Gastroesophageal sphincter (tissue), 4 donors: ENCODE data around the gene RBM33. TPM values are rescaled to one million over a fixed set of nuclear protein-coding genes. Genes with fewer than 3 reads are reported as not detected.

ENCODE experiments used
- ATAC-seq: fragments of 150-250 bp; one replicate; pipeline ENCODE4 v1.9.1; 2016; ENCODE audit warnings: mild to moderate bottlenecking, moderate library complexity
- H3K27ac ChIP-seq, 4 donors: fragments of 200-600 bp; sonication (generic) in 3 of 4; 1 replicate in 3 of 4; 2 replicates in 1 of 4; pipeline ENCODE4 v1.5.1; 2016 to 2019
- H3K27me3 ChIP-seq: fragments of 200-600 bp; sonication (generic); one replicate; pipeline ENCODE4 v1.5.1; 2019
- H3K36me3 ChIP-seq, 2 donors: fragments of 200-600 bp; sonication (generic); one replicate each; pipeline ENCODE4 v1.5.1; 2019; ENCODE audit warnings: control low read depth in 1 of 2
- H3K4me1 ChIP-seq, 3 donors: fragments of 200-600 bp; sonication (generic); 1 replicate in 2 of 3; 2 replicates in 1 of 3; pipeline ENCODE4 v1.5.1; 2016 to 2019; ENCODE audit warnings: control low read depth in 2 of 3
- H3K4me3 ChIP-seq, 2 donors: fragments of 200-600 bp; sonication (generic); one replicate each; pipeline ENCODE4 v1.5.1; 2019; ENCODE audit warnings: mild to moderate bottlenecking in 1 of 2, moderate library complexity in 1 of 2
- H3K9me3 ChIP-seq, 3 donors: fragments of 200-600 bp; sonication (generic); one replicate each; pipeline ENCODE4 v1.5.1; 2017 to 2019; ENCODE audit warnings: control low read depth in 2 of 3
- EP300 ChIP-seq: sonication (generic); formaldehyde crosslinking; IDR thresholded peaks from one replicate; pipeline ENCODE4 v1.6.1; 2017; ENCODE audit warnings: antibody characterized with exemption, mild to moderate bottlenecking
- POLR2A ChIP-seq, 2 donors: fragments of 450-650 bp; IDR thresholded peaks; one replicate each; pipeline ENCODE4 v1.6.1; 2017; ENCODE audit warnings: antibody characterized with exemption in 2 of 2, mild to moderate bottlenecking in 2 of 2, moderate library complexity in 1 of 2
- POLR2AphosphoS5 ChIP-seq: sonication (generic); formaldehyde crosslinking; IDR thresholded peaks from one replicate; pipeline ENCODE4 v1.6.1; 2017; ENCODE audit warnings: antibody characterized with exemption
- WGBS, 2 donors: methylation state at CpG; one replicate each; pipeline ENCODE4 v1.1.5; 2018; ENCODE audit warnings: low coverage in 1 of 2; 5-methylcytosine and 5-hydroxymethylcytosine counted together
- total RNA-seq, 4 donors: library from RNA; depleted of rRNA; stranded (reverse); fragments of >200 nt; gene quantifications; one replicate each; pipeline ENCODE4 v1.1.0, GENCODE V29; 2016
- TF ChIP-seq, protein P1 (sequence below), 4 experiments: fragments of 200-600 bp in 2 of 4; fragments of 450-650 bp in 2 of 4; sonication (generic) in 1 of 4; IDR thresholded peaks; one replicate each; pipeline ENCODE4 v1.5.1; 2017 to 2019; ENCODE audit warnings: antibody characterized with exemption in 4 of 4, mild to moderate bottlenecking in 2 of 4, moderate library complexity in 2 of 4

The RBM33 gene
- total RNA-seq, 4 donors from 2014 or later = 25.2 to 67.4 (median 37.6) TPM

DNA sequence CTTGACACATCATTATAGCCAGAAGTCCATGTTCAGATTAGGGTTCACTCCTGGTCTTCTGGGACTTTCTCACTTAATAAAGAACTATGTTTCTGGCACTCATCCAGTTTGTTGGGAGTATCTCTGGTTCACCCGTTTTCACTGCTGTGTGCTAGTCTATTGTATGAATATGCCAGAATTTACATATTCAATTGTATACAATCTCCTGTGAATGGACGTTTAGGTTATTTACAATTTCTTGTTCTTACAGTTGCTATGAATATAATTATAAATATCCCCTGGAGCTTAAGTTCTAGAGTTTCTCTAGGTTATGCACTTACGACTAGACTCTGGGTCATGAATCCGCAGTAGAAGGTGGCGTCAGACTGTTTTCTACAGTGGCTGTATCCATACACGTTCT is 20.0 kb upstream of the RBM33 start:
- peaks cover 7% of the 10 kb centered on the region for H3K27me3 ChIP-seq
- 70 to 82% methylated on average over 5 to 6 of the region's 6 CpGs for WGBS, 2 donors
- H3K27ac ChIP-seq = no peak overlapping the region
- H3K4me1 ChIP-seq = no peaks in the 10 kb centered on the region
- peaks cover 0 to 25% (median 0%) of the 10 kb centered on the region in 3 donors for H3K9me3 ChIP-seq
- H3K36me3 ChIP-seq = no peaks in the 10 kb centered on the region
- TF ChIP-seq, protein P1, sequence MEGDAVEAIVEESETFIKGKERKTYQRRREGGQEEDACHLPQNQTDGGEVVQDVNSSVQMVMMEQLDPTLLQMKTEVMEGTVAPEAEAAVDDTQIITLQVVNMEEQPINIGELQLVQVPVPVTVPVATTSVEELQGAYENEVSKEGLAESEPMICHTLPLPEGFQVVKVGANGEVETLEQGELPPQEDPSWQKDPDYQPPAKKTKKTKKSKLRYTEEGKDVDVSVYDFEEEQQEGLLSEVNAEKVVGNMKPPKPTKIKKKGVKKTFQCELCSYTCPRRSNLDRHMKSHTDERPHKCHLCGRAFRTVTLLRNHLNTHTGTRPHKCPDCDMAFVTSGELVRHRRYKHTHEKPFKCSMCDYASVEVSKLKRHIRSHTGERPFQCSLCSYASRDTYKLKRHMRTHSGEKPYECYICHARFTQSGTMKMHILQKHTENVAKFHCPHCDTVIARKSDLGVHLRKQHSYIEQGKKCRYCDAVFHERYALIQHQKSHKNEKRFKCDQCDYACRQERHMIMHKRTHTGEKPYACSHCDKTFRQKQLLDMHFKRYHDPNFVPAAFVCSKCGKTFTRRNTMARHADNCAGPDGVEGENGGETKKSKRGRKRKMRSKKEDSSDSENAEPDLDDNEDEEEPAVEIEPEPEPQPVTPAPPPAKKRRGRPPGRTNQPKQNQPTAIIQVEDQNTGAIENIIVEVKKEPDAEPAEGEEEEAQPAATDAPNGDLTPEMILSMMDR (IDR thresholded peaks at IDR 0.05) = no peak
- no peak for TF ChIP-seq POLR2A (IDR thresholded peaks at IDR 0.05)
- TF ChIP-seq POLR2AphosphoS5 = no peak
- no peak for TF ChIP-seq EP300
- no peak overlapping the region for H3K4me3 ChIP-seq
- ATAC-seq = no peak

DNA sequence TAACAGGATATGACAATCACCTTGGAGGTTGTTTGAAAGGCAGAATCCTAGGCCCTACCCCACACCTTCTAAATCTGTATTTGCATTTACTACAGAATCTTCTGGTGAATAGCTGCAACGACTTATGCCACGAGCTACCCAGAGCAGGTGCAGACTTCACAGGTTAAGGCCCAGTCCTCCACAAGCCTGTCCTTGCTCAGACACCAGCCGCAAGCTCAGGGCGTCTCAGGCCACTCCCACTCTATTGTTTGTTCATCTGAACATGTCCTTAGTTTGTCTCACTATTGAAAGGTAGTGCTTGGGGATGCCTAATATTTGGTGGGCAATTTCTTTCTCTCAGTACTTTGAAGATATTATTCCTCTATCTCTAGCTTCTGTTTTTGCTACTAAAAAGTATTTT is 18.9 kb upstream of the RBM33 start:
- no peak overlapping the region for H3K4me3 ChIP-seq
- H3K27me3 ChIP-seq = peaks cover 7% of the 10 kb centered on the region
- TF ChIP-seq POLR2AphosphoS5 = no peak
- TF ChIP-seq POLR2A (IDR thresholded peaks at IDR 0.05) = no peak
- no peak for TF ChIP-seq EP300
- TF ChIP-seq, protein P1 (IDR thresholded peaks at IDR 0.05) = no peak
- ATAC-seq = no peak
- H3K36me3 ChIP-seq = no peaks in the 10 kb centered on the region
- H3K9me3 ChIP-seq = peaks cover 0 to 34% (median 0%) of the 10 kb centered on the region in 3 donors
- 79 to 88% methylated on average over 3 to 4 of the region's 4 CpGs for WGBS, 2 donors
- H3K4me1 ChIP-seq = no peaks in the 10 kb centered on the region
- no peak overlapping the region for H3K27ac ChIP-seq

DNA sequence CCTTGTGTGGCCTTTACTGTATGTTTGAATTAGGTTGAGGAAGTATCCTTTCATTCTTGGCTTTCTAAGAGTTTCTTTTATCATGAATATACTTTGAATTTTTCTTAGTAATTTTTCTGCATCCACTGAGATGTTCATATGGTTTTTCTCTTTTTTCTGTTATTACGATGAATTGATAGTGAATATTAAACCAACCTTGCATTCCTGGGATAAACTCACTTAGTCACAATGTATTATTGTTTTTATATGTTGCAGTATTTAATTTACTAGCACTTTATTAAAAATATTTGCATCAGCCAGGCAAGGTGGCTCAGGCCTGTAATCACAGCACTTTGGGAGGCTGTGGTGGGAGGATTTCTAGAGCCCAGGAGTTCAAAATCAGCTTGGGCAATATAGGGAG is 15.3 kb upstream of the RBM33 start:
- H3K9me3 ChIP-seq = peaks cover 0 to 45% (median 0%) of the 10 kb centered on the region in 3 donors
- ATAC-seq = no peak
- no peak overlapping the region for H3K27ac ChIP-seq
- no peak overlapping the region for H3K4me3 ChIP-seq
- H3K4me1 ChIP-seq = no peaks in the 10 kb centered on the region
- no peaks in the 10 kb centered on the region for H3K36me3 ChIP-seq
- H3K27me3 ChIP-seq = no peaks in the 10 kb centered on the region
- TF ChIP-seq EP300 (no peak), POLR2A (IDR thresholded peaks at IDR 0.05) (no peak), POLR2AphosphoS5 (no peak)
- TF ChIP-seq, protein P1 (IDR thresholded peaks at IDR 0.05) = no peak
- WGBS, 2 donors = 89 to 100% methylated on average over 1 of the region's 1 CpG

DNA sequence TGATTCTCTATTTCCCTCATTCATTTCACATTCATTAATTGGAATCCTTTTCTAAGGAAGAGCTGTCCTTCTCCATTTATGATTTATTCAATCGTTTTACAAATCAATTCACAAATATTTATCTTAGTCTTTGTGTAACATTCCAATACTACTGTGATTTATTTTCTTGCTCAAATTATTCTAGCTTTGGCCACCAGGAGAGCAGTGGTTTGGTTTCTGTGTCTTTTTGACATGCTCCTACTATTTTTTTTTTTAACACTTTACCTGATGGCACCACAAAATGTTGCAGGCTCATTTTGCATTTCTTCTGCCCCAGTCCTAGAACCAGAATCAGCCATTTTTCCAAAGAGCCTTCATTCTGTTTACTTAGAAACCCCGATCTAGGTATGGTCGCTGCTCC is 13.3 kb upstream of the RBM33 start:
- no peak overlapping the region for H3K27ac ChIP-seq
- peaks cover 0 to 37% (median 0%) of the 10 kb centered on the region in 3 donors for H3K9me3 ChIP-seq
- ATAC-seq = no peak
- no peak overlapping the region for H3K4me3 ChIP-seq
- no peaks in the 10 kb centered on the region for H3K36me3 ChIP-seq
- TF ChIP-seq EP300 (no peak), POLR2A (IDR thresholded peaks at IDR 0.05) (no peak), POLR2AphosphoS5 (no peak)
- TF ChIP-seq, protein P1 (IDR thresholded peaks at IDR 0.05) = no peak
- no peaks in the 10 kb centered on the region for H3K27me3 ChIP-seq
- WGBS, 2 donors = 90 to 93% methylated on average over 3 of the region's 3 CpGs
- no peaks in the 10 kb centered on the region for H3K4me1 ChIP-seq

DNA sequence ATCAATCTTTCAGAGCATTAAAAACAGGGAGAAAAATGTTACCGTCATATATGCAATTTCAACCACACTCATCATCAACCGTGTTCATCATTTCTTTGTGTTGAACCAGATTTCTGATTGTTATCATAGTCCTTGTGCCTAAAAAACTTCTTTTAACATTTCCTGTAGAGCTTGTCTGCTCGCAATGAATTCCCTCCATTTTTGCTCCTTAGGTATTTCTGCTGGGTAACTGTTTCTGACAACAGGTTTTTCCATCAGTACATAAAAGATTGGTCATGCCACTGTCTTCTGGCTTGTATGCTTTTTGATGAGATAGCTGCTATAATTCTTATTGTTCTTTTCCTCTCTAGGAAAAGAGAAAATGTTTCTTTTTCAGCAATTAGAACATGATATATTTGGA is 8.6 kb upstream of the RBM33 start:
- Histone ChIP-seq H3K4me3 (no peak overlapping the region), H3K4me1 (no peaks in the 10 kb centered on the region), H3K9me3 (peaks cover 0 to 12% (median 0%) of the 10 kb centered on the region in 3 donors), H3K36me3 (no peaks in the 10 kb centered on the region), H3K27me3 (no peaks in the 10 kb centered on the region), H3K27ac (no peak overlapping the region)
- TF ChIP-seq POLR2A (IDR thresholded peaks at IDR 0.05) (no peak), EP300 (no peak)
- TF ChIP-seq, protein P1 (IDR thresholded peaks at IDR 0.05) = no peak
- no peak for ATAC-seq
- 81 to 98% methylated on average over 3 of the region's 3 CpGs for WGBS, 2 donors
